Inferior parietal cortex (tissue), 1 donor: ENCODE data around the gene HOXC9.

ENCODE experiments used
- DNase-seq: peaks from one replicate; pipeline ENCODE4 v3.0.0-alpha.2; 2016; ENCODE audit errors: extremely low spot score

HOXC9 gene

GRCh38 chr12:54015018-54015931 lies 15.3 kb downstream of the HOXC9 start:
- no peak for DNase-seq

- no peak for DNase-seq
These were observed 16.1 kb downstream of the HOXC9 start for GRCh38 chr12:54016051-54016450.

- no peak for DNase-seq
These were observed 16.6 kb downstream of the HOXC9 start for GRCh38 chr12:54016478-54016964.

DNA sequence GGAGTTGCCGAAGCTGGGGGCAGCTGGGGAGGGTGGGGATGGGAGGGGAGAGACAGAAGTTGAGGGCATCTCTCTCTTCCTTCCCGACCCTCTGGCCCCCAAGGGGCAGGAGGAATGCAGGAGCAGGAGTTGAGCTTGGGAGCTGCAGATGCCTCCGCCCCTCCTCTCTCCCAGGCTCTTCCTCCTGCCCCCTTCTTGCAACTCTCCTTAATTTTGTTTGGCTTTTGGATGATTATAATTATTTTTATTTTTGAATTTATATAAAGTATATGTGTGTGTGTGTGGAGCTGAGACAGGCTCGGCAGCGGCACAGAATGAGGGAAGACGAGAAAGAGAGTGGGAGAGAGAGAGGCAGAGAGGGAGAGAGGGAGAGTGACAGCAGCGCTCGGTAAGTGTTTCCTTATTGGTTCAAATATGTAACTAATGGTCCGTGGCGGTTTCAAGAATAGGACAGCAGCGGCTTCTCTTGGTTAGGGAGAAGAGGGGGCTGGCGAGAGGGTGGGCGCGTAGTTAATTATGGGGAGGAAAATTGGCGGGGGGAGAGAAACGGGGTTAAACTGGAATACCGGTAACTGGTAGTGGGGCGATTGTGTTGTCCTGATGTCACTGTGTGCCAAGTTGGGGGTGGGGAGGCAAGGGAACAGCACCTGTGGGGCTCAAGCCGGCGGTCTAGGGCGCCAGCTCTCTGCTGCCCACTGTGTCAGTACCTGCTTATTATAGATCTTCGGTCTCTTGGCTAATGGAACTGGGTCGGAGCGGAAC lies 17.2 kb downstream of the HOXC9 start:
- no peak for DNase-seq

GRCh38 chr12:54017878-54018467 lies 18.0 kb downstream of the HOXC9 start:
- DNase-seq, result peak; percentile 25

DNA sequence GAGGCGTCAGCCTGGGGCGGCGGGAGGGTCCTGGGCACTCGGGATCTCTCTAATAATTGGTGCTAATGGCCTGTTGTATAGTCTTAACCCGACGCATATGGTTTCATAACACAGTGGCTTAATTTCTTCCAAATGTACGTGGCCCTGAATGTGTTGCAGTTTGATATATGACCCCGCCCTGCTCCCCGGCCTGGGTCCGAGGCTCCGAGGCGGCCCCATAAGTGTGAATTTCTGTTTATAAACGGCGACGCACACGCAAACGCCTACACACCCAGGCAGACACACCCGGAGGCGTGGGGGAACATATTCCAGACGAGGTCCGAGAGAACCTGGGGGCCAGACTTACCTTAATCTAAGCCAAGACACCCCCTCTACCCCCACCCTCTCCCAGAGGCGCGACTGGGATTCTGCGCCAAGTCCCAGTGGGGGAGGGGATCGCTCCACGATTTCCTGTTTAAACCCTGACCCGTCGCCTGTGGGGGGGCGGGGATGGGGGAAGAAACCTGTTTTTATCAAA lies 18.6 kb downstream of the HOXC9 start:
- no peak for DNase-seq

GRCh38 chr12:54019091-54019811 lies 19.3 kb downstream of the HOXC9 start:
- DNase-seq, result no peak

- DNase-seq, result no peak
These were observed 20.1 kb downstream of the HOXC9 start for GRCh38 chr12:54019924-54020590.

DNA sequence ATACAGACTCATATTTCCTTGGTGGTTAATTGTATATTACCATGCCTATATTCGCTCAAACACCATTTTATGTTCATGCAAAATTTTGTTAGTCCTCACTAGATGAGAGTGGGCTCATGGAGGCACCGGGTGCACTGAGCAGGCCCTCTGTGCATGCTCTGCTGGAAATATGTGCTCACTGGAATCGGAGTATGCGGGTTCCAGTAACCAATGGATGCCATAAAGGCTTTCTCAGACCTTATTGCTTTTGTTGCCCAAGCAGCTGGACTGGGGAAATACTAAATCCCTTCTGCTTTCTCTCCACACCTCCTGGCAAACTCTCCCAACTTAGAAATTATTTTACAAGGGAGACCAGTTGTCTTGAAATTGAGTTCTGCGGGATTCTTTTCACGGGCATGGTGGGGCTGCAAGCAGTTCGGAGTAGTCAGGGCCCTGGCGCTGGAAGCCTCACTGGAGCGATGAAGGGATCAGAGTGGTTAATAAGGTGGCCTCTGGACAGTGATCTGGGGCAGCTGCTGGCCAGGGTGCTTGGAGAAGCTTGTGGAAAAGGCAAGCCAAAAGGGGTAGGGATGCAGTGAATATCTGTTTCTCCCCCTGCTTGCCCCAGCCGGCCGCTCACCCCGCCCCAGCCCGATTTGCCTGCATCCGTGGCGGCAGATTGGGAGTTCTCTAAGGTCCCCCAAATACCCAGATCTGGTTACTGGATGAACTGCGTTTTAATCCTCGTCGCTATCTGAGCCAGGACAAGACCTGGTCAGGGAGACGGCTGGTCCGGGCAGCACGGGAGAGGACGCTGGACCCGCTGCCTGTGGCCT lies 20.8 kb downstream of the HOXC9 start:
- DNase-seq, result no peak

- DNase-seq, result no peak
These were observed 21.6 kb downstream of the HOXC9 start for GRCh38 chr12:54021432-54022013.

DNA sequence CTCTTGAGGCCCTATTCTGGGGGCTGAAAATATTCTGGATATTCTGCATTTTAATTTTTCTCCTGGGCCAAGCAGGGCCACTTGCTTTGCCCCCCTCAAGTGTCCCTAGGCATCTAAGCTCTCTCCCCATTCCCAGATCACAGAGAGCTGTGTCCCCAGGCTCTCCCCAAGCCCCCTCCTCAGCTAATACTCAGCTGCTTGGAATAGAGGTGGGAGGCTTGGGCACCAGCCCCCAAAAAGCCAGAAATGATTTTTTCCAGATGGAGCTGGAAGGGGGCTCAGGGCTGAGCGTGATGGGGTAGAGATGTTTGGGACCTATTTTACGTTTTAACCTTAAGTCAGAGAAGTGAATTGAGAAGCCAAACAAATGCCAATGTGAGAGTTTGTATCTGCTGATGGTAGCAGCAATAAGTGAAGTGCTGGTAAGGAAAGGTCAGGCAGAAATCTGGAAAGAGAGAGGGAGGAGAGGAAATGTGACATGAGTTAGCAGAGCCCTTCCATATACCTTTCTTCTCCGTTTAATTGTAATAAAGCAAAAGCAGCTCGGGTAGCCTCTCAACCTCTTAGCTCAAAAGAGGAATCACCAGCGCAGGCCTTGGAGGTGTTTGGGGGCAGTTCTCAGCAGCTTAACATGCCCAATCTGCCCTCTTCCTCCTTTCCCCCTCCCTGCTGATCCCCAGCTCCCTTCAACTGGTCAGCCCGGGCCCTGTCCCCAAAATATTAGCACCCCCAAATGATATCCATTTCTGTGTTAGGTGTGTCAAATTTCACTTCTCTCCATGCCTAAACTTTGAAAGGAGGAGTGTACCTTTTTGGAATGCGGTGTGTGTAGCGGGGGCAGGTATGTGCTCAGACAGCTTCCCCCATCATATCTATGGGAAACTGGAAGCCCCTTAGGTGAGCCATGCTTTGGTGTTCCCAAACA lies 23.3 kb downstream of the HOXC9 start:
- no peak for DNase-seq

DNA sequence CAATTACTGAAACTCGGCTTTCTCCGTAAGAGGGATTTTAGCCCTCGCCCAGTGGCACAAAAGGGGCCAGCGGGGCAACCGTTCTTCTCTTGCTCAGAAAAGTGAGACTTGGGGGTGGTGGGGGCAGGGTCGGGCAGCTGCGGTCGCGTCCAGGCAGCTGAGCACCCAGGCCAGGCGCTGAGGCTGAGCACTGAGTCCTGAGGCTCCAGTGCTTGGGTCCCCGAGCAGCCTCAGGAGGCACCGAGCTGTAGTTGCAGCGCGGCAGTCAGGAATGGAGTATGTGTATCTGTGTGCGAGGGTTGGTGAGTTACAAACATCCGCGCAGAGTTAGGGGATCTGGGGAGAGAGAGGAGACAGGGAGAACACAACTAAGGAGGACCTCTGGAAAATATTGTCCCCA lies 24.2 kb downstream of the HOXC9 start:
- DNase-seq, result no peak

- DNase-seq, result no peak
These were observed 24.8 kb downstream of the HOXC9 start for GRCh38 chr12:54024581-54025305.

DNA sequence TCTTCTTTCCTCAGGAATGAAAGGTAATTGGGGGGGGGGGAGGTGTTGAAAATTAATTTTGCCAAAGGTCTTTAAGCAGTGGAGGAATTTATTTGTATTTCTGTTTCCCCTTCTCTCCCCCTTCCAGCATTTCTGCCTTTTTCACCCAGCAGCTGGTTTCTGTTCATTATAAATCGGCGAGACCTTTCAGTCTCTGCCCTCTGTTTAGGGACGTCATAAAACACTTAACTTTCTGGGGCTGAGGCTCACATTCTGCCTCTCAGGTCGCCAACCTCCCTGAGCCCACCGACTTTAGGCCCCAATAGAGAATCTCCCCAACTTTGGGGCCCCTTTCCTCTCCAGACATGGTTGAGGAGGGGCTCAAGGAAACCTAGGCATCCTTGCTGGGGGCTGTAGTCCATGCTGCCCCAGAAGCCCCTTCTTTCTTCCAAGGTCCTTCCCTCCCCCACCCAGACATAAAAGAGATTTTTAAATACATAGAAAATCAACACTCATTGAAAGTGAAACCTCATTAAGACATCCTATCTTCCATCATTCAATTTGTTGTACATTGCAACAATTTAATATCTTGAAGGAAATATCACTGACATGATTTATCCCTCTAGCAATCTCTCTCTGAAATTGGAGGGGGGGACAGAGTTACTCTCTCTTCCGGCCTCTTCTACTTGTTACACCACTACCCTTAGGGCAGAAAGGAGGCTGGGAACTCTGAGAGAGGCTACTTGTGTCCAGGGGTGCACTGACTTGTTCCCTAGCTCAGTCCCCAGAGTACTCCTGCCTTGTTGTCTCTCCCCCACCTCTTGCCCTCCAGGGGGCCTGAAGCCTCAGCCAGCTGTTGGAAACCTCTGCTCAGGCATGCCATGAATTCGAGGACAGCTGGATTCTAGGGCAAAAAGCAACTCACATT lies 25.8 kb downstream of the HOXC9 start:
- DNase-seq, result no peak

- no peak for DNase-seq
These were observed 26.9 kb downstream of the HOXC9 start for GRCh38 chr12:54026640-54027441.

GRCh38 chr12:54027442-54027786 lies 27.5 kb downstream of the HOXC9 start:
- DNase-seq, result no peak
